Mucosa of rectum (tissue), 2 donors: Measurements from ENCODE around the gene PLCG2.

Experiments
- H3K27ac ChIP-seq, 2 donors: one replicate each; pipeline ENCODE4 v1.7.0; 2013; ENCODE audit warnings: inconsistent platforms in 2 of 2, low read depth in 2 of 2, low read length in 2 of 2
- H3K27me3 ChIP-seq, 2 donors: one replicate each; pipeline ENCODE4 v1.7.0; 2013; ENCODE audit warnings: low read length in 2 of 2; ENCODE audit not compliant: control insufficient read depth in 2 of 2, insufficient read depth in 2 of 2
- H3K36me3 ChIP-seq, 2 donors: one replicate each; pipeline ENCODE4 v1.7.0; 2013; ENCODE audit warnings: low read length in 2 of 2; ENCODE audit not compliant: control insufficient read depth in 2 of 2, insufficient read depth in 2 of 2
- H3K4me1 ChIP-seq, 2 donors: one replicate each; pipeline ENCODE4 v1.7.0; 2013; ENCODE audit warnings: low read length in 2 of 2, mild to moderate bottlenecking in 1 of 2; ENCODE audit not compliant: control insufficient read depth in 2 of 2, insufficient read depth in 2 of 2
- H3K4me3 ChIP-seq, 2 donors: one replicate each; pipeline ENCODE4 v1.7.0; 2013; ENCODE audit warnings: low read length in 2 of 2
- H3K9ac ChIP-seq, 2 donors: one replicate each; pipeline ENCODE4 v1.7.0; 2013; ENCODE audit warnings: low read length in 2 of 2, low read depth in 1 of 2, mild to moderate bottlenecking in 1 of 2
- H3K9me3 ChIP-seq, 2 donors: one replicate each; pipeline ENCODE4 v1.7.0; 2013; ENCODE audit warnings: low read length in 2 of 2; ENCODE audit not compliant: control insufficient read depth in 2 of 2
- donor health status: healthy.
- donor health status: Normal muscosa, but diverticular disease.

Gene PLCG2

GRCh38 chr16:81774348-81774747 is 4.7 kb upstream of the PLCG2 start:
- Histone ChIP-seq H3K36me3 (no peaks in the 10 kb centered on the region), H3K4me3 (no peak overlapping the region), H3K4me1 (peaks cover 0 to under 1% of the 10 kb centered on the region in 2 donors), H3K27me3 (peaks cover 14 to 25% of the 10 kb centered on the region in 2 donors), H3K27ac (no peak overlapping the region), H3K9ac (no peak overlapping the region), H3K9me3 (no peaks in the 10 kb centered on the region)

GRCh38 chr16:81775570-81775969 is 3.5 kb upstream of the PLCG2 start:
- Histone ChIP-seq H3K27ac (no peak overlapping the region), H3K9me3 (no peaks in the 10 kb centered on the region), H3K4me1 (peaks cover 5 to 7% of the 10 kb centered on the region in 2 donors), H3K27me3 (peaks cover 18 to 28% of the 10 kb centered on the region in 2 donors), H3K4me3 (no peak overlapping the region), H3K36me3 (no peaks in the 10 kb centered on the region), H3K9ac (no peak overlapping the region)

GRCh38 chr16:81778231-81778630 is 860 bp upstream of the PLCG2 start:
- Histone ChIP-seq H3K4me3 (no peak overlapping the region), H3K4me1 (peaks cover 5 to 7% of the 10 kb centered on the region in 2 donors), H3K36me3 (no peaks in the 10 kb centered on the region), H3K27me3 (peaks cover 13 to 20% of the 10 kb centered on the region in 2 donors), H3K9me3 (no peaks in the 10 kb centered on the region), H3K27ac (no peak overlapping the region), H3K9ac (no peak overlapping the region)

- peak overlapping the region; percentile 12 to 75 for H3K27ac ChIP-seq
- peak overlapping the region; percentile 47 to 69 for H3K9ac ChIP-seq
- H3K9me3 ChIP-seq = no peaks in the 10 kb centered on the region
- no peaks in the 10 kb centered on the region for H3K36me3 ChIP-seq
- peaks cover 5 to 9% of the 10 kb centered on the region in 2 donors for H3K4me1 ChIP-seq
- peak overlapping the region; percentile 65 to 76 for H3K4me3 ChIP-seq
- peaks cover 11 to 15% of the 10 kb centered on the region in 2 donors for H3K27me3 ChIP-seq
These were observed 637 bp downstream of the PLCG2 start for GRCh38 chr16:81779536-81780320.

GRCh38 chr16:81780350-81780749 is 1.3 kb downstream of the PLCG2 start:
- H3K9ac ChIP-seq = no peak overlapping the region
- H3K27ac ChIP-seq = peak overlapping the region in 1 of 2 donors; percentile 75
- H3K4me1 ChIP-seq = peaks cover 5 to 9% of the 10 kb centered on the region in 2 donors
- H3K9me3 ChIP-seq = no peaks in the 10 kb centered on the region
- H3K36me3 ChIP-seq = no peaks in the 10 kb centered on the region
- H3K4me3 ChIP-seq = peak overlapping the region; percentile 65 to 76
- H3K27me3 ChIP-seq = peaks cover 11 to 14% of the 10 kb centered on the region in 2 donors

- no peaks in the 10 kb centered on the region for H3K36me3 ChIP-seq
- H3K9ac ChIP-seq = no peak overlapping the region
- no peaks in the 10 kb centered on the region for H3K9me3 ChIP-seq
- H3K27me3 ChIP-seq = peaks cover 11 to 18% of the 10 kb centered on the region in 2 donors
- H3K4me3 ChIP-seq = no peak overlapping the region
- H3K4me1 ChIP-seq = peaks cover 5 to 9% of the 10 kb centered on the region in 2 donors
- no peak overlapping the region for H3K27ac ChIP-seq
These were observed 3.1 kb downstream of the PLCG2 start for GRCh38 chr16:81782236-81782635.

GRCh38 chr16:81784072-81784795 is 5.1 kb downstream of the PLCG2 start:
- Histone ChIP-seq H3K9ac (no peak overlapping the region), H3K27me3 (peaks cover 9 to 18% of the 10 kb centered on the region in 2 donors), H3K9me3 (no peaks in the 10 kb centered on the region), H3K4me3 (no peak overlapping the region), H3K36me3 (no peaks in the 10 kb centered on the region), H3K4me1 (peaks cover 5 to 9% of the 10 kb centered on the region in 2 donors), H3K27ac (no peak overlapping the region)

- Histone ChIP-seq H3K36me3 (no peaks in the 10 kb centered on the region), H3K9ac (no peak overlapping the region), H3K4me3 (peak overlapping the region in 1 of 2 donors; percentile 11), H3K4me1 (peaks cover 0 to 2% of the 10 kb centered on the region in 2 donors), H3K9me3 (no peaks in the 10 kb centered on the region), H3K27me3 (peaks cover 3 to 9% of the 10 kb centered on the region in 2 donors), H3K27ac (peak overlapping the region in 1 of 2 donors; percentile 11)
These were observed 6.2 kb downstream of the PLCG2 start for GRCh38 chr16:81785138-81785924.

- H3K4me3 ChIP-seq = peak overlapping the region in 1 of 2 donors; percentile 11
- H3K9ac ChIP-seq = no peak overlapping the region
- H3K9me3 ChIP-seq = no peaks in the 10 kb centered on the region
- no peak overlapping the region for H3K27ac ChIP-seq
- H3K27me3 ChIP-seq = peaks cover 2 to 6% of the 10 kb centered on the region in 2 donors
- H3K36me3 ChIP-seq = no peaks in the 10 kb centered on the region
- H3K4me1 ChIP-seq = peaks cover 0 to 2% of the 10 kb centered on the region in 2 donors
These were observed 7.2 kb downstream of the PLCG2 start for GRCh38 chr16:81786321-81786720.
